ENCODE data around the gene PTPRG.

Gene PTPRG

GRCh38 chr3:62011666-62012065 is 450.3 kb downstream of the PTPRG start:
- no peak overlapping the region for H3K4ac ChIP-seq (ENCODE audit: low read depth, low read length)
- H3K79me1 ChIP-seq (ENCODE audit: low read length), result no peaks in the 10 kb centered on the region
- no peaks in the 10 kb centered on the region for H3K9me3 ChIP-seq (ENCODE audit: insufficient read depth, low read depth, low read length)
- DNase-seq, result no peak
- no peak overlapping the region for H2AFZ ChIP-seq (ENCODE audit: insufficient read depth, low read length, poor library complexity)
- H3K18ac ChIP-seq (ENCODE audit: low read length), result no peak overlapping the region
- H3K4me3 ChIP-seq (ENCODE audit: low read depth, low read length), result no peak overlapping the region
- H2BK5ac ChIP-seq (ENCODE audit: low read depth, low read length, poor library complexity), result no peak overlapping the region
- no peak overlapping the region for H3K27ac ChIP-seq (ENCODE audit: low read depth, low read length)
- no CpG with 5 or more reads among the region's 5 CpGs for WGBS (ENCODE audit: extremely low coverage, insufficient coverage, insufficient read length)
- no peak overlapping the region for H2BK12ac ChIP-seq (ENCODE audit: low read length)
- H3K79me2 ChIP-seq (ENCODE audit: control insufficient read depth, insufficient read depth, low read length, poor library complexity), result no peaks in the 10 kb centered on the region
- H4K8ac ChIP-seq (ENCODE audit: low read depth, low read length), result no peak overlapping the region
- no peak overlapping the region for H3K9ac ChIP-seq (ENCODE audit: low read length)
- no peak overlapping the region for H3K14ac ChIP-seq (ENCODE audit: low read length)
- no peaks in the 10 kb centered on the region for H3K36me3 ChIP-seq (ENCODE audit: control insufficient read depth in 1 of 2, insufficient read depth in 2 of 2, low read length in 2 of 2)
- no peak overlapping the region for H4K12ac ChIP-seq (ENCODE audit: low read depth, low read length)
- no peak overlapping the region for H3K4me2 ChIP-seq (ENCODE audit: low read length)
- no peak overlapping the region for H3K23ac ChIP-seq (ENCODE audit: low read length)
- no peaks in the 10 kb centered on the region for H3K4me1 ChIP-seq (ENCODE audit: control insufficient read depth in 1 of 2, insufficient read depth in 2 of 2, low read length in 2 of 2)
- H4K91ac ChIP-seq (ENCODE audit: low read depth, low read length), result no peak overlapping the region
- no peak overlapping the region for H2BK120ac ChIP-seq (ENCODE audit: insufficient read depth, low read length, poor library complexity)
- H3K27me3 ChIP-seq (ENCODE audit: insufficient read depth, low read length), result no peaks in the 10 kb centered on the region
- no peak overlapping the region for H2AK5ac ChIP-seq (ENCODE audit: low read length)

- Histone ChIP-seq H3K27ac (ENCODE audit: low read depth, low read length) (no peak overlapping the region), H3K4me3 (ENCODE audit: low read depth, low read length) (no peak overlapping the region), H4K12ac (ENCODE audit: low read depth, low read length) (no peak overlapping the region), H3K27me3 (ENCODE audit: insufficient read depth, low read length) (no peaks in the 10 kb centered on the region), H3K23ac (ENCODE audit: low read length) (no peak overlapping the region), H3K9ac (ENCODE audit: low read length) (no peak overlapping the region), H3K4ac (ENCODE audit: low read depth, low read length) (no peak overlapping the region), H2AFZ (ENCODE audit: insufficient read depth, low read length, poor library complexity) (no peak overlapping the region), H3K18ac (ENCODE audit: low read length) (no peak overlapping the region), H2BK120ac (ENCODE audit: insufficient read depth, low read length, poor library complexity) (no peak overlapping the region), H3K79me2 (ENCODE audit: control insufficient read depth, insufficient read depth, low read length, poor library complexity) (no peaks in the 10 kb centered on the region), H3K79me1 (ENCODE audit: low read length) (no peaks in the 10 kb centered on the region), H3K9me3 (ENCODE audit: insufficient read depth, low read depth, low read length) (no peaks in the 10 kb centered on the region), H3K36me3 (ENCODE audit: control insufficient read depth in 1 of 2, insufficient read depth in 2 of 2, low read length in 2 of 2) (no peaks in the 10 kb centered on the region), H3K4me1 (ENCODE audit: control insufficient read depth in 1 of 2, insufficient read depth in 2 of 2, low read length in 2 of 2) (no peaks in the 10 kb centered on the region), H2AK5ac (ENCODE audit: low read length) (no peak overlapping the region), H4K91ac (ENCODE audit: low read depth, low read length) (no peak overlapping the region), H3K14ac (ENCODE audit: low read length) (no peak overlapping the region), H2BK12ac (ENCODE audit: low read length) (no peak overlapping the region), H3K4me2 (ENCODE audit: low read length) (no peak overlapping the region), H2BK5ac (ENCODE audit: low read depth, low read length, poor library complexity) (no peak overlapping the region), H4K8ac (ENCODE audit: low read depth, low read length) (no peak overlapping the region)
- no CpG with 5 or more reads among the region's 7 CpGs for WGBS (ENCODE audit: extremely low coverage, insufficient coverage, insufficient read length)
- DNase-seq, result no peak
These were observed 452.6 kb downstream of the PTPRG start for GRCh38 chr3:62013951-62014350.

GRCh38 chr3:62015111-62015510 is 453.7 kb downstream of the PTPRG start:
- H4K91ac ChIP-seq (ENCODE audit: low read depth, low read length), result no peak overlapping the region
- no peaks in the 10 kb centered on the region for H3K36me3 ChIP-seq (ENCODE audit: control insufficient read depth in 1 of 2, insufficient read depth in 2 of 2, low read length in 2 of 2)
- DNase-seq, result no peak
- no peak overlapping the region for H3K4me2 ChIP-seq (ENCODE audit: low read length)
- no peaks in the 10 kb centered on the region for H3K27me3 ChIP-seq (ENCODE audit: insufficient read depth, low read length)
- H3K14ac ChIP-seq (ENCODE audit: low read length), result no peak overlapping the region
- no peaks in the 10 kb centered on the region for H3K4me1 ChIP-seq (ENCODE audit: control insufficient read depth in 1 of 2, insufficient read depth in 2 of 2, low read length in 2 of 2)
- H2AK5ac ChIP-seq (ENCODE audit: low read length), result no peak overlapping the region
- H3K4ac ChIP-seq (ENCODE audit: low read depth, low read length), result no peak overlapping the region
- H2BK5ac ChIP-seq (ENCODE audit: low read depth, low read length, poor library complexity), result no peak overlapping the region
- no peak overlapping the region for H2BK120ac ChIP-seq (ENCODE audit: insufficient read depth, low read length, poor library complexity)
- no peak overlapping the region for H3K4me3 ChIP-seq (ENCODE audit: low read depth, low read length)
- no CpG with 5 or more reads among the region's 3 CpGs for WGBS (ENCODE audit: extremely low coverage, insufficient coverage, insufficient read length)
- H3K18ac ChIP-seq (ENCODE audit: low read length), result no peak overlapping the region
- H2AFZ ChIP-seq (ENCODE audit: insufficient read depth, low read length, poor library complexity), result no peak overlapping the region
- H4K8ac ChIP-seq (ENCODE audit: low read depth, low read length), result no peak overlapping the region
- H3K23ac ChIP-seq (ENCODE audit: low read length), result no peak overlapping the region
- no peak overlapping the region for H3K9ac ChIP-seq (ENCODE audit: low read length)
- H3K79me2 ChIP-seq (ENCODE audit: control insufficient read depth, insufficient read depth, low read length, poor library complexity), result no peaks in the 10 kb centered on the region
- H3K9me3 ChIP-seq (ENCODE audit: insufficient read depth, low read depth, low read length), result no peaks in the 10 kb centered on the region
- H3K79me1 ChIP-seq (ENCODE audit: low read length), result no peaks in the 10 kb centered on the region
- no peak overlapping the region for H4K12ac ChIP-seq (ENCODE audit: low read depth, low read length)
- no peak overlapping the region for H2BK12ac ChIP-seq (ENCODE audit: low read length)
- no peak overlapping the region for H3K27ac ChIP-seq (ENCODE audit: low read depth, low read length)

- Histone ChIP-seq H3K4me3 (ENCODE audit: low read depth, low read length) (no peak overlapping the region), H3K4ac (ENCODE audit: low read depth, low read length) (no peak overlapping the region), H2BK5ac (ENCODE audit: low read depth, low read length, poor library complexity) (no peak overlapping the region), H4K91ac (ENCODE audit: low read depth, low read length) (no peak overlapping the region), H3K36me3 (ENCODE audit: control insufficient read depth in 1 of 2, insufficient read depth in 2 of 2, low read length in 2 of 2) (no peaks in the 10 kb centered on the region), H3K14ac (ENCODE audit: low read length) (no peak overlapping the region), H3K4me1 (ENCODE audit: control insufficient read depth in 1 of 2, insufficient read depth in 2 of 2, low read length in 2 of 2) (no peaks in the 10 kb centered on the region), H3K4me2 (ENCODE audit: low read length) (no peak overlapping the region), H4K12ac (ENCODE audit: low read depth, low read length) (no peak overlapping the region), H2AK5ac (ENCODE audit: low read length) (no peak overlapping the region), H4K8ac (ENCODE audit: low read depth, low read length) (no peak overlapping the region), H3K23ac (ENCODE audit: low read length) (no peak overlapping the region), H3K18ac (ENCODE audit: low read length) (no peak overlapping the region), H2BK120ac (ENCODE audit: insufficient read depth, low read length, poor library complexity) (no peak overlapping the region), H3K79me2 (ENCODE audit: control insufficient read depth, insufficient read depth, low read length, poor library complexity) (no peaks in the 10 kb centered on the region), H3K9me3 (ENCODE audit: insufficient read depth, low read depth, low read length) (no peaks in the 10 kb centered on the region), H3K9ac (ENCODE audit: low read length) (no peak overlapping the region), H3K79me1 (ENCODE audit: low read length) (no peaks in the 10 kb centered on the region), H3K27ac (ENCODE audit: low read depth, low read length) (no peak overlapping the region), H3K27me3 (ENCODE audit: insufficient read depth, low read length) (no peaks in the 10 kb centered on the region), H2AFZ (ENCODE audit: insufficient read depth, low read length, poor library complexity) (no peak overlapping the region), H2BK12ac (ENCODE audit: low read length) (no peak overlapping the region)
- no CpG with 5 or more reads among the region's 1 CpG for WGBS (ENCODE audit: extremely low coverage, insufficient coverage, insufficient read length)
- DNase-seq, result no peak
These were observed 458.5 kb downstream of the PTPRG start for GRCh38 chr3:62019906-62020305.
